Activated T-cell treated with anti-CD3 and anti-CD28 coated beads, Interleukin-2, amount 50 U/mL, for 72 hours (primary cell): ENCODE results near the gene SP6. TPM values are rescaled to one million over a fixed set of nuclear protein-coding genes. Genes with fewer than 3 reads are reported as not detected.

Experiments
- ATAC-seq, 2 donors: fragments of 150-1000 bp; cut with Tn5 transposase; replicated peaks in 1 of 2; 2 replicates each; pipeline ENCODE4 v1.10.0; 2021; ENCODE audit warnings: moderate library complexity in 2 of 2, mild to moderate bottlenecking in 1 of 2
- DNase-seq, 2 donors: peaks; one replicate each; pipeline ENCODE4 v3.0.0; 2021 to 2022; ENCODE audit warnings: mixed read lengths in 1 of 2
- H3K27ac Mint-ChIP-seq: one replicate; pipeline ENCODE4 v1.8.0; 2022; ENCODE audit warnings: mild to moderate bottlenecking, moderate library complexity, mixed read lengths
- H3K27me3 Mint-ChIP-seq: one replicate; pipeline ENCODE4 v1.8.0; 2022; ENCODE audit warnings: low read depth, mixed read lengths
- H3K36me3 Mint-ChIP-seq, 2 donors: one replicate each; pipeline ENCODE4 v1.8.0; 2022; ENCODE audit warnings: mixed read lengths in 2 of 2, mild to moderate bottlenecking in 1 of 2; ENCODE audit not compliant: insufficient read depth in 2 of 2
- H3K4me1 Mint-ChIP-seq: one replicate; pipeline ENCODE4 v1.8.0; 2022; ENCODE audit warnings: low read depth, mixed read lengths
- H3K4me3 Mint-ChIP-seq, 2 donors: one replicate each; pipeline ENCODE4 v1.8.0; 2022; ENCODE audit warnings: mild to moderate bottlenecking in 2 of 2, mixed read lengths in 2 of 2, moderate library complexity in 2 of 2
- H3K9me3 Mint-ChIP-seq, 2 donors: one replicate each; pipeline ENCODE4 v1.8.0; 2022; ENCODE audit warnings: mixed read lengths in 2 of 2
- total RNA-seq, 2 donors: library from RNA; stranded (reverse); gene quantifications; one replicate each; pipeline ENCODE4 v1.2.3, GENCODE V29; 2022

SP6 gene
- total RNA-seq, 2 donors from 2014 or later, result 0.12 to 0.28 TPM

DNA sequence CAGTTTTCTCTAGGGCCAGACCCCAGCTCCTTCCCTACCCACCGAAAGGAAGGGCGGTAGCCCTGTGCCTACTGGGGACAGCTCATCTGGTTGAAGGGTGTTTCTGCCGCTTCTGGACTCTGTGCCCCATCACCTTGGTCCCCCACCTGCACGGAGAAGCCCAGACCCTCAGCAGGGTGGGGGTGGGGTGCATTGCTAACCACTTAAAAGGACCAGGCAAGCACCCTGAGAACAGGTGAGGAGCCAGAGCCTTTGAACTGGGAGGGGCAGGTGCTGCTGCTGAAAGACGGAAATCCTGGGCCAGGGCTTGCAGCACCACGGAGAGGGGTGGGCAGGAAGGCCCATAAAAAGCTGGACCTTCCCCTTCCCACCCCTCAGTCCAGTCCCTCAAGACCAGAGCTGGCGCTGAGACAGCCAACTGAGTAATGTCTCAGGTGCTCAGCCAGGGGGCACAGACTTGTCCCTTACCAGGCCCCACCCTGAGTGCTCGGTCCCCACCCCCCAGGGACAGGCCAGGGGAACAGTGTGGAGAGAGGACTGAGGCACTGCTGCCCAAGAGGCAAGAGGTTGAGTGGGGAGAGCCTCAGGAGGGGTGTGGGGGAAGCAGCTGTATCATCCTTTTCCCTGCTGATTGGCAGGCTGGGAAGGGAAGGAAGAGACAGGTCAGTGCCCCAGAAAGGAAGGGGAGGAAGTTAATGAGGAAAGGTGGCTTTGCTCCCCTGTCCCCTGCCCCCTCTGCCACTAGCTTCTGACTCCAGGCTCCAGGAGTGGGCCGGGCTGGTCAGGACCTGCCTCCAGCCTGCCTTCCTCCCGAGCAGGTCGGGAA lies 34.2 kb upstream of the SP6 start:
- Mint-ChIP-seq H3K4me1 (peaks cover 20% of the 10 kb centered on the region), H3K36me3 (no peaks in the 10 kb centered on the region), H3K27me3 (no peaks in the 10 kb centered on the region), H3K9me3 (no peaks in the 10 kb centered on the region), H3K27ac (no peak overlapping the region), H3K4me3 (no peak overlapping the region)
- DNase-seq (no peak), ATAC-seq (no peak)

DNA sequence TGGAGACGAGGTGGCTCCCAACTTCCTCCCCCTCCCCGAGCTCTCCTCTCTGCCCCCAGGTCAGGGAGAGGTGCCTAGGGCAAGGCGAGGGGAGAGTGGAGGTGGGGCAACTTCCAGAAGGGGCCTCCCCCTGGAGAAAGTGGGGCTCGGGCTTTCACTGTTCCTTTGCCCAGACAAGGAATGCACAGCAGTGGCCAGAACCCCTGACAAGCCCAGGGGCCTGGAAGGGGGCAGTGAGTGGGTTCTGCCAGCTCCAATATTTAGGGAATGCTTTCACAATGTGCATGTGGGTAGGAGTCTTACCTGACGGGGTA lies 33.4 kb upstream of the SP6 start:
- Mint-ChIP-seq H3K4me1 (peaks cover 20% of the 10 kb centered on the region), H3K27me3 (no peaks in the 10 kb centered on the region)

GRCh38 chr17:47883589-47884426 lies 32.8 kb upstream of the SP6 start:
- peaks cover 26% of the 10 kb centered on the region for H3K4me1 Mint-ChIP-seq
- no peaks in the 10 kb centered on the region for H3K9me3 Mint-ChIP-seq

More for the DNA sequence above, 33.4 kb upstream of the SP6 start:
- ATAC-seq (no peak), DNase-seq (no peak)
- no peaks in the 10 kb centered on the region for H3K9me3 Mint-ChIP-seq
- H3K27ac Mint-ChIP-seq, result no peak overlapping the region
- no peaks in the 10 kb centered on the region for H3K36me3 Mint-ChIP-seq
- H3K4me3 Mint-ChIP-seq, result no peak overlapping the region

DNA sequence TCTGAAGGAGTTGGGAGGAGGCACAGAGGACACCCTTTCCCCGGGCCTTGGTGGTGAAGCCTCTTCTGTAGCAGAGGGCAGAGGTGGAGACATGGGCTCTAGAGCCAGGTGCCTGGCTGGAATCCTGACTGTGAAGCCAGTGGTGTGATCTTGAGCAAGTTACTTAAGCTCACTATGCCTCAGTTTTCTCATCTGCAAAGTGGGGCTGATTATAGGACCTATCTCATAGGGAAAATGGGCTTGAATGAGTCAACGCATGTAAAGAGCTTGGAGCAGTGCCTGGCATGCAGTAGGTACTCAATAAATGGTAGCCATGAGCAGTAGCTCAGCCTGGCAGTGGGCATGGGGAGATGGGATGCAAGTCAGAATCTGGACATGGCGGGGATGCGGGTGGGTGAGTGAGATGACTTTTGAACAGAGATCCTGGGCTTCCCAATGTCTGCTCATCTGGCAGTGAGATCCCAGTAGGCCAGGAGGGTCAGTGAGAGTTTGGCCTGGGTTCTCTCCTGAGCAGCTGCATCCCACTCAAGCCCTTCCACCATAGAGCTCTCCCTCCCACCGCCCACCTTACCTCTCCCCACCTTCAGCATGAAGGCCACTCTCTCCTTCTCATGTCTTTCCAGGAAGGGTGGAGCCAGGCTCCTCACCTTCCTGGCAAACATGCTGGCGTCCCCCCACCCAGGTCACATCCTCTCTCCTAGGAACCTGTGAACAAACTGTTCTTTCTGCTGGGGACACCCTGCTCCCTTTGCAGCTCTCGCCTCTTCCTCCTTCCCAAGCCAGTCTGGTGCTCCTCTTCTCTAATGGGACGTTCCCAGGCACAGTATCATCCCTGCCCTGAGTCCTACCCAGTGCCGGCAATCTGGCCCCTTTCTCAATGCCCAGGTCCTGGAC lies 32.0 kb upstream of the SP6 start:
- Mint-ChIP-seq H3K27me3 (peaks cover 5% of the 10 kb centered on the region), H3K4me1 (peaks cover 27% of the 10 kb centered on the region), H3K36me3 (no peaks in the 10 kb centered on the region), H3K9me3 (no peaks in the 10 kb centered on the region), H3K4me3 (no peak overlapping the region), H3K27ac (no peak overlapping the region)
- ATAC-seq (no peak), DNase-seq (no peak)

More at GRCh38 chr17:47883589-47884426, 32.8 kb upstream of the SP6 start:
- H3K4me3 Mint-ChIP-seq, result no peak overlapping the region
- no peak overlapping the region for H3K27ac Mint-ChIP-seq
- ATAC-seq (no peak), DNase-seq (no peak)
- H3K27me3 Mint-ChIP-seq, result no peaks in the 10 kb centered on the region
- H3K36me3 Mint-ChIP-seq, result no peaks in the 10 kb centered on the region

- Mint-ChIP-seq H3K27me3 (peaks cover 11% of the 10 kb centered on the region), H3K9me3 (no peaks in the 10 kb centered on the region), H3K4me3 (no peak overlapping the region), H3K27ac (no peak overlapping the region), H3K4me1 (peaks cover 27% of the 10 kb centered on the region), H3K36me3 (no peaks in the 10 kb centered on the region)
- no peak for DNase-seq
- no peak for ATAC-seq
Observed at GRCh38 chr17:47882247-47882646, 31.3 kb upstream of the SP6 start.

DNA sequence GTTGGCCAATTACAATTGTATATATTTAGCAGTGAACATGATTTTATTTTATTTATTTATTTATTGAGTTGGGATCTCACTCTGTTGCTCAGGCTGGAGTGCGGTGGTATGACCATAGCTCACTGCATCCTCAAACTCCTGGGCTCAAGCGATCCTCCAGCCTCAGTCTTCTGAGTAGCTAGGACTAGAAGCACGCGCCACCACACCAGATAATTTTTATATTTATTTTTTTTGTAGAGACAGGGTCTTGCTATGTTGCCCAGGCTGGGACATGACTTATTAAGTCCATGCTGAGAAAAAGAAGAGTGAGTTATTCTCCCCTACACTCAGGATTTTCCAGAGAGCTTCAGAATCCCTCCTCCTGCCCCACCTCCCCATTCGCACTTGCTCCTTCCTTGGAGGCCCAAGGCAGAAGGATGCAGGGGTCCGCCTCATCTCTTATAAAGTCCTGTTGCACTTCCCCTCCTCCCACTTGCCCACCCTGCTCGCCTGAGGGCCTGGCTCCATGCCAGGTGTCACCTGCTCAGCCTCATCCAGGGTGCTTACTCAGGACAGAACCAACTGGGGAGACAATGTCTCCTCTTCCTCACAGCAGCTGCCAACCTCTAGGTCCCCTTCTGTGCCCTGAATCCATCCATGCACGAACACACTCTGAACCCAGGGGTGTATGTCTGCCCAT lies 29.0 kb upstream of the SP6 start:
- Mint-ChIP-seq H3K27ac (no peak overlapping the region), H3K27me3 (peaks cover 14% of the 10 kb centered on the region), H3K36me3 (no peaks in the 10 kb centered on the region), H3K4me3 (no peak overlapping the region), H3K4me1 (peaks cover 19% of the 10 kb centered on the region), H3K9me3 (no peaks in the 10 kb centered on the region)
- DNase-seq (no peak), ATAC-seq (no peak)

DNA sequence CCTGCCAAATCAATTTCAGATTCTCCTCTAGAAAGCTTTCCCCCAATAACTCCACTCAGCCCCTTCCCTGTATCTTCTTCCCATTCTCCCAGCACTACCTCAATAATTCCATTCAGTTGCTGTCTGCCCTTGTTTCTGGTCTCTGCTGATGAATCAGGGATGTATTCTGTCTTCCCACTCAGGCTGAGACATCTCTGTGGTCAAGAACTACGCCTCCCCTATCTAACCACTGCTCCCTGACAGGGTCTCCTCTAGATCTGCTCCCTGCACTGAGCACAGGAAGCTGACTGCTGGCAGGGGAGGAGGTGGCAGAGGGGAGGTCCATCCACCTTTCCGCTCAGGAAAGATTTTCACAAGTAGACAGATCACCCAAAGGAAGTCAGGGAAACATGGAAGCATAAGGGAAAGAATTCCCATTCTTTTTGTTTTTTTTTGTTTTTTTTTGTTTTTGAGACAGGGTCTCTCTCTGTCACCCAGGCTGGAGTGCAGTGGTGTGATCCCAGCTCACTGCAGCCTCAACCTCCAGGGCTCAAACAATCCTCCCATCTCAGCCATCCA lies 28.1 kb upstream of the SP6 start:
- no peaks in the 10 kb centered on the region for H3K36me3 Mint-ChIP-seq
- H3K27me3 Mint-ChIP-seq, result peaks cover 22% of the 10 kb centered on the region
- DNase-seq (peak in 1 of 2 donors; percentile 22), ATAC-seq (peak; percentile 77 to 83)
- H3K4me1 Mint-ChIP-seq, result peaks cover 17% of the 10 kb centered on the region
- no peaks in the 10 kb centered on the region for H3K9me3 Mint-ChIP-seq
- H3K4me3 Mint-ChIP-seq, result no peak overlapping the region
- H3K27ac Mint-ChIP-seq, result no peak overlapping the region

DNA sequence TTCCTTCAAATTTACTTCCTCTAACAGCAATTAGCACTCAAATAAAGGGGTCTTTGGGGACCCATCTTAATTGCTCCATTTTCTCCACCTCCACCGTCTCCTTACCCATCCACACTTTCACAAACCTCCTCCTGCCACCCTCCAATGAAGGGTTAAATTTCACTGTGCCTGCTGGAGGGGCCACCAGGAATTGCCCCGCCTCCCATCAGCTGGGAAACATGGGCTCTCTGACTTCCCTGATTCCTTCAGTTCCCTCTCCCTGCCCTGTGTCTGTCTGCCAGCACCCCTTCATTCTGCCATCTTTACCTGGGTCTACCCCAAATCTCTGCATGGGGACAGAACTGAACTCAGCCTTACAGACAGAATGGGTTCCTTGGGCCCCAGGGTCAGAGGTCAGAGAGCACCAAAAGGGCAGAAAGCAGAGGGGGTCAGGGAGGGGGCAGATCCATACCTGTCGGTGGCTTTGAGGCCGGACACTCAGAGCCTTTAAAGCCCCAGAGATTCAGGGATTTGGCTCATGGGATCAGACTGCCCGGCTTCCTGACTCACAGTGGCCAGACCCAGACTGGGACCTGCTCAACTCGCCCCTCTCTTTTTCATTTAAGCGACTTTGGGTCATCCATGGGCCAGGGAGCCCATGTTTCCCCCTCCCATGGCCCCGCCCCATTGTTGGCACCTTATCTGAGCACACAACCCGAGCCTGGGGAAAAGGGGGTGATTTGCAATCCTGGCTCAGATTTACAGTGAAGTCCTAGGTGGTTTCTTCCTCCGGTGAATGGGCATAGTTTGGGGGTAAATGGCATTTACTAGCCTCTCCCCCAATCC lies 27.5 kb upstream of the SP6 start:
- Mint-ChIP-seq H3K4me3 (no peak overlapping the region), H3K9me3 (no peaks in the 10 kb centered on the region), H3K27ac (no peak overlapping the region), H3K27me3 (peaks cover 29% of the 10 kb centered on the region), H3K36me3 (no peaks in the 10 kb centered on the region), H3K4me1 (peaks cover 11% of the 10 kb centered on the region)
- ATAC-seq (no peak), DNase-seq (no peak)

DNA sequence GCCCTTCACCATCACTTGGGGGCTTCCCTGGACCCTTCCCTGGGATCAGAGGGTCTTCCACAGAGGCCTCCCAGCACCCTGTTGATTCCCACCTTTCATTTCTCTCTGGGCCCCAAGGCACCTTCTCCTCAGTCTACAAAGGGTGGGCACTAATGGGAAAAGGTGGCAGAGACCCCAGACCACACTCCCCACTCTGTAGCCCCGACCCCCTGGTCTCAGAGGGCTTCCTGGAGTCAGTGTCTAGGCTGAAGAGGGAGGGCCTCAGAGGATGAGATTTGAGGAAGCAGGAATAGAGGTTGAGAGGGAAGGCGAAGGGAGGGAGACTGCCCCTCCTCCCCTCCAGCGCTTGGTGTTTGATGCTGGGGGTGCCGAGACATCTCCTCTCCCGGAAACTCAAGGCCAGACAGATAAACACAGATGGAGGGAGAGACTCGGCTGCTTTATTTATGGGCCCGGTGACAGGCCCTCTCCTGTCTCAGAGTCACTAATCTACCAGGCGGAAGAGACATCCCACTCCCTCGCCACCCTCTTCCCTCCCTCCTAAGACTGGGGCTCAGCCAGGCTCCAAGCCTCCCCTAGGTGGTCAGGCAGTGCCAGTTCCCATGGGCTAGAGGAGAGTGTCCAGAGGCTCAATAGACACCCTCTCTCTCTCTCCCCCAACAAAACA lies 26.5 kb upstream of the SP6 start:
- no peak overlapping the region for H3K27ac Mint-ChIP-seq
- no peak overlapping the region for H3K4me3 Mint-ChIP-seq
- no peak for ATAC-seq
- H3K9me3 Mint-ChIP-seq, result no peaks in the 10 kb centered on the region
- peaks cover 35% of the 10 kb centered on the region for H3K27me3 Mint-ChIP-seq
- no peaks in the 10 kb centered on the region for H3K36me3 Mint-ChIP-seq
- H3K4me1 Mint-ChIP-seq, result peaks cover 7% of the 10 kb centered on the region
- DNase-seq, result no peak

- ATAC-seq, result no peak
- peaks cover 55% of the 10 kb centered on the region for H3K27me3 Mint-ChIP-seq
- no peak overlapping the region for H3K27ac Mint-ChIP-seq
- peaks cover 7% of the 10 kb centered on the region for H3K4me1 Mint-ChIP-seq
- H3K9me3 Mint-ChIP-seq, result no peaks in the 10 kb centered on the region
- no peak overlapping the region for H3K4me3 Mint-ChIP-seq
- no peaks in the 10 kb centered on the region for H3K36me3 Mint-ChIP-seq
- no peak for DNase-seq
Observed at GRCh38 chr17:47875011-47875985, 24.3 kb upstream of the SP6 start.
